ENCODE results near the gene MMP1.

MMP1 gene

GRCh38 chr11:102806296-102806695 is 8.3 kb upstream of the MMP1 start:
- Histone ChIP-seq H3K9me2 (ENCODE audit: low read depth, low read length) (no peaks in the 10 kb centered on the region), H3K27ac (ENCODE audit: low read depth, low read length, poor library complexity, severe bottlenecking) (no peak overlapping the region), H3F3A (ENCODE audit: insufficient read depth, low read length) (no peaks in the 10 kb centered on the region), H3K79me2 (ENCODE audit: insufficient read depth, low read length) (no peaks in the 10 kb centered on the region), H3K4me3 (ENCODE audit: low read depth, low read length, poor library complexity, severe bottlenecking) (no peak overlapping the region), H3K4me2 (ENCODE audit: low read length) (no peak overlapping the region), H3K9me3 (ENCODE audit: low read length) (no peaks in the 10 kb centered on the region), H3K27me3 (ENCODE audit: insufficient read depth, low read length) (no peaks in the 10 kb centered on the region), H3K4me1 (ENCODE audit: insufficient read depth, low read length, severe bottlenecking) (no peaks in the 10 kb centered on the region), H4K20me1 (ENCODE audit: insufficient read depth, low read length) (no peaks in the 10 kb centered on the region), H3K9ac (ENCODE audit: low read length) (no peak overlapping the region), H2AFZ (ENCODE audit: low read length) (no peak overlapping the region), H3K36me3 (ENCODE audit: insufficient read depth, low read length) (no peaks in the 10 kb centered on the region)
- TF ChIP-seq EZH2 (IDR thresholded peaks at IDR 0.05; ENCODE audit: borderline replicate concordance, low read length): no peak
- TF ChIP-seq, protein P1, sequence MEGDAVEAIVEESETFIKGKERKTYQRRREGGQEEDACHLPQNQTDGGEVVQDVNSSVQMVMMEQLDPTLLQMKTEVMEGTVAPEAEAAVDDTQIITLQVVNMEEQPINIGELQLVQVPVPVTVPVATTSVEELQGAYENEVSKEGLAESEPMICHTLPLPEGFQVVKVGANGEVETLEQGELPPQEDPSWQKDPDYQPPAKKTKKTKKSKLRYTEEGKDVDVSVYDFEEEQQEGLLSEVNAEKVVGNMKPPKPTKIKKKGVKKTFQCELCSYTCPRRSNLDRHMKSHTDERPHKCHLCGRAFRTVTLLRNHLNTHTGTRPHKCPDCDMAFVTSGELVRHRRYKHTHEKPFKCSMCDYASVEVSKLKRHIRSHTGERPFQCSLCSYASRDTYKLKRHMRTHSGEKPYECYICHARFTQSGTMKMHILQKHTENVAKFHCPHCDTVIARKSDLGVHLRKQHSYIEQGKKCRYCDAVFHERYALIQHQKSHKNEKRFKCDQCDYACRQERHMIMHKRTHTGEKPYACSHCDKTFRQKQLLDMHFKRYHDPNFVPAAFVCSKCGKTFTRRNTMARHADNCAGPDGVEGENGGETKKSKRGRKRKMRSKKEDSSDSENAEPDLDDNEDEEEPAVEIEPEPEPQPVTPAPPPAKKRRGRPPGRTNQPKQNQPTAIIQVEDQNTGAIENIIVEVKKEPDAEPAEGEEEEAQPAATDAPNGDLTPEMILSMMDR (IDR thresholded peaks at IDR 0.05; ENCODE audit: low read length): no peak

DNA sequence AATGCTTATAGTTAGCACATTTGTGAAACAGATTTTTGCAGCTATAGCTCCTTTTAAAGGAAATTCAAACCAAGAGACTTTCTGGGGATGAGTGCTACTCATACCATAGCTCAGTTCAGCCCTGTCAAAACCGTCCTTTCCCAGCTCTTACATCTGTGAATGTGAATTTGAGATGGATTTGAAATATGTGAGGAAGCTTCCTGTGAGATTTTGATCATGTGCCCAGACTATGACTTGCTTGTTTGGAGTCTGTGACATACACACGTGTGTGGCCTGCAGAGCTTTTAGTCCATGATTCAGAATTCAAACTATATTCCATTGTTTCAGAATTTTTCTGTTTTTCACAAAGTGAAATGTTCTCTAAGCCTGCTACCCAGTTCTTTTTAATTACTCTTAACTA is 4.4 kb upstream of the MMP1 start:
- H3K36me3 ChIP-seq (ENCODE audit: insufficient read depth, low read length): no peaks in the 10 kb centered on the region
- H4K20me1 ChIP-seq (ENCODE audit: insufficient read depth, low read length): no peaks in the 10 kb centered on the region
- no peaks in the 10 kb centered on the region for H3F3A ChIP-seq (ENCODE audit: insufficient read depth, low read length)
- H3K9ac ChIP-seq (ENCODE audit: low read length): no peak overlapping the region
- H2AFZ ChIP-seq (ENCODE audit: low read length): no peak overlapping the region
- H3K4me1 ChIP-seq (ENCODE audit: insufficient read depth, low read length, severe bottlenecking): no peaks in the 10 kb centered on the region
- H3K27me3 ChIP-seq (ENCODE audit: insufficient read depth, low read length): no peaks in the 10 kb centered on the region; the same call in 1 of the 2 replicates
- no peak overlapping the region for H3K27ac ChIP-seq (ENCODE audit: low read depth, low read length, poor library complexity, severe bottlenecking)
- no peaks in the 10 kb centered on the region for H3K9me2 ChIP-seq (ENCODE audit: low read depth, low read length)
- H3K4me2 ChIP-seq (ENCODE audit: low read length): no peak overlapping the region
- no peaks in the 10 kb centered on the region for H3K79me2 ChIP-seq (ENCODE audit: insufficient read depth, low read length)
- no peak overlapping the region for H3K4me3 ChIP-seq (ENCODE audit: low read depth, low read length, poor library complexity, severe bottlenecking)
- no peak for TF ChIP-seq EZH2 (IDR thresholded peaks at IDR 0.05; ENCODE audit: borderline replicate concordance, low read length)
- TF ChIP-seq, protein P1 (IDR thresholded peaks at IDR 0.05; ENCODE audit: low read length): no peak
- no peaks in the 10 kb centered on the region for H3K9me3 ChIP-seq (ENCODE audit: low read length)

DNA sequence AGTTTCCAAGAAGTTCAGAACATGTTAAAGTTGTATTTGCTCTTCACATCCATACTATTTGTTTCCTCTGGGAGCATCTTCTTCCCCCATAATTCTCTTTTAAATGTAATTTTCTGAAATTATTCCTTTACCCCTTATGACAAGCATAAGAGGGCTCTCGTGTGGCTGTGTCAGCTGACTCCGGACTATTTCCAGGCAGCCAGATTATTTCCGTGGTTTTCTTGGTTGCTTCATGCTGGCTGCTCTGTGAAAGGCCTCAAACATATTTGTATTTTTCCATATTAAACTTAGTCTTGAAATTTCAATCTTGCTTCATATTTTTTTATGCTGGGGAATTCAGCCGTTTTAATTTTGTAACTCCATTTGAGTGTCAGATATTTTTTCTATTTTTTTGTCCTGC is 2.8 kb upstream of the MMP1 start:
- H2AFZ ChIP-seq (ENCODE audit: low read length): no peak overlapping the region
- H3K9me2 ChIP-seq (ENCODE audit: low read depth, low read length): no peaks in the 10 kb centered on the region
- no peak overlapping the region for H3K27ac ChIP-seq (ENCODE audit: low read depth, low read length, poor library complexity, severe bottlenecking)
- no peaks in the 10 kb centered on the region for H4K20me1 ChIP-seq (ENCODE audit: insufficient read depth, low read length)
- H3K27me3 ChIP-seq (ENCODE audit: insufficient read depth, low read length): no peaks in the 10 kb centered on the region; the same call in 1 of the 2 replicates
- no peaks in the 10 kb centered on the region for H3K36me3 ChIP-seq (ENCODE audit: insufficient read depth, low read length)
- no peak for TF ChIP-seq EZH2 (IDR thresholded peaks at IDR 0.05; ENCODE audit: borderline replicate concordance, low read length)
- no peaks in the 10 kb centered on the region for H3F3A ChIP-seq (ENCODE audit: insufficient read depth, low read length)
- H3K4me1 ChIP-seq (ENCODE audit: insufficient read depth, low read length, severe bottlenecking): no peaks in the 10 kb centered on the region
- H3K79me2 ChIP-seq (ENCODE audit: insufficient read depth, low read length): no peaks in the 10 kb centered on the region
- no peaks in the 10 kb centered on the region for H3K9me3 ChIP-seq (ENCODE audit: low read length)
- H3K4me3 ChIP-seq (ENCODE audit: low read depth, low read length, poor library complexity, severe bottlenecking): no peak overlapping the region
- no peak overlapping the region for H3K9ac ChIP-seq (ENCODE audit: low read length)
- H3K4me2 ChIP-seq (ENCODE audit: low read length): no peak overlapping the region

GRCh38 chr11:102799681-102800340 is 1.9 kb upstream of the MMP1 start:
- no peak overlapping the region for H3K27ac ChIP-seq (ENCODE audit: low read depth, low read length, poor library complexity, severe bottlenecking)
- H3K79me2 ChIP-seq (ENCODE audit: insufficient read depth, low read length): no peaks in the 10 kb centered on the region
- H3K4me1 ChIP-seq (ENCODE audit: insufficient read depth, low read length, severe bottlenecking): no peaks in the 10 kb centered on the region
- TF ChIP-seq EZH2 (IDR thresholded peaks at IDR 0.05; ENCODE audit: borderline replicate concordance, low read length): no peak
- TF ChIP-seq, protein P1 (IDR thresholded peaks at IDR 0.05; ENCODE audit: low read length): no peak
- no peaks in the 10 kb centered on the region for H3K36me3 ChIP-seq (ENCODE audit: insufficient read depth, low read length)
- no peaks in the 10 kb centered on the region for H3K9me2 ChIP-seq (ENCODE audit: low read depth, low read length)
- no peaks in the 10 kb centered on the region for H4K20me1 ChIP-seq (ENCODE audit: insufficient read depth, low read length)
- no peak overlapping the region for H3K9ac ChIP-seq (ENCODE audit: low read length)
- no peak overlapping the region for H3K4me2 ChIP-seq (ENCODE audit: low read length)
- no peak overlapping the region for H2AFZ ChIP-seq (ENCODE audit: low read length)
- H3F3A ChIP-seq (ENCODE audit: insufficient read depth, low read length): no peaks in the 10 kb centered on the region
- H3K4me3 ChIP-seq (ENCODE audit: low read depth, low read length, poor library complexity, severe bottlenecking): no peak overlapping the region
- H3K27me3 ChIP-seq (ENCODE audit: insufficient read depth, low read length): no peaks in the 10 kb centered on the region; the same call in 1 of the 2 replicates
- no peaks in the 10 kb centered on the region for H3K9me3 ChIP-seq (ENCODE audit: low read length)

Data from OCI-LY1 (cell line).